Keratinocyte (primary cell): ENCODE data around the gene ATP6V0A1.

Source experiments
- CTCF ChIP-seq, 3 experiments: IDR thresholded peaks in 1 of 3; conservative IDR thresholded peaks in 1 of 3; optimal IDR thresholded peaks in 1 of 3; 2 replicates in 2 of 3; 3 replicates in 1 of 3; pipeline versions ENCODE3 to v1.5.1; 2011; ENCODE audit warnings: low read length in 3 of 3, mild to moderate bottlenecking in 3 of 3, moderate library complexity in 2 of 3, control low read depth in 1 of 3, inconsistent platforms in 1 of 3; ENCODE audit not compliant: insufficient read depth in 2 of 3; ENCODE audit errors: extremely low read depth in 1 of 3
- EZH2 ChIP-seq: IDR thresholded peaks from one replicate; pipeline ENCODE4 v1.6.1; 2012; ENCODE audit warnings: inconsistent platforms, mild to moderate bottlenecking, low read length, moderate library complexity

DNA sequence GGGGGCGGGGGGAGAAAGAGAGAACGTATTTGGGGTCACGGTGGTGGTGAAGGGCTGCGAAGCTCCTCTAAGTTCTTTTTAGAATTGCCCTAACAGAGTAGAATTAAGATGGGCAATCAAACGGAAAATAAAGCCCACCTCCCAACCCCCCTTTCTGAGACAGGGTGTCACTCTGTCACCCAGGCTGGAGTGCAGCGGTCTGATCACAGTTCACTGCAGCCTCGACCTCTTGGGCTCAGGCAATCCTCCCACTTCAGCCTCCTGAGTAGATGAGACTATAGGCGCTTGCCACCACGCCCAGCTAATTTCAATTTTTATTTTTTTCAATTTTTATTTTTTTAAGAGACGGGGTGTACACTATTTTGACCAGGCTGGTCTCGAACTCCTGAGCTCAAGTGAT lies 34.9 kb upstream of the ATP6V0A1 start:
- TF ChIP-seq CTCF (optimal IDR thresholded peaks at IDR 0.05 in 1 of 3, IDR thresholded peaks at IDR 0.05 in 1 of 3, conservative IDR thresholded peaks at IDR 0.05 in 1 of 3; ENCODE audit: extremely low read depth in 1 of 3, insufficient read depth in 2 of 3, low read length in 3 of 3) (no peak), EZH2 (no peak)
